GM18526 (cell line): ENCODE data around the gene TCIRG1.

ENCODE experiments used
- POLR2A ChIP-seq: IDR thresholded peaks from 3 replicates; pipeline ENCODE4 v1.6.1; 2011; ENCODE audit not compliant: insufficient read length; ENCODE audit errors: extremely low read depth

The TCIRG1 gene

GRCh38 chr11:68038718-68039525 is at the start of gene TCIRG1:
Gene TCIRG1 (plus strand): TSS chr11:68039025. CDS start chr11:68041272, 2,247 bp downstream.
- peak; percentile 91 for TF ChIP-seq POLR2A

GRCh38 chr11:67996051-67996450 is 42.8 kb upstream of the TCIRG1 start:
- no peak for TF ChIP-seq POLR2A

- TF ChIP-seq POLR2A, result peak; percentile 8
Observed at GRCh38 chr11:67996622-67997474, 42.0 kb upstream of the TCIRG1 start.

- TF ChIP-seq POLR2A, result no peak
Observed at GRCh38 chr11:67997475-67997921, 41.3 kb upstream of the TCIRG1 start.

GRCh38 chr11:67998150-67999045 is 40.4 kb upstream of the TCIRG1 start:
- TF ChIP-seq POLR2A, result no peak

GRCh38 chr11:67999201-67999629 is 39.6 kb upstream of the TCIRG1 start:
- TF ChIP-seq POLR2A, result peak; percentile 23

GRCh38 chr11:67999704-68000103 is 39.1 kb upstream of the TCIRG1 start:
- no peak for TF ChIP-seq POLR2A

- peak; percentile 47 for TF ChIP-seq POLR2A
Observed at GRCh38 chr11:68002575-68002937, 36.3 kb upstream of the TCIRG1 start.

GRCh38 chr11:68002938-68003845 is 35.6 kb upstream of the TCIRG1 start:
- TF ChIP-seq POLR2A, result no peak

GRCh38 chr11:68003846-68004550 is 34.8 kb upstream of the TCIRG1 start, which contains the start of gene UNC93B1:
Gene UNC93B1 (minus strand): TSS chr11:68004097. CDS start chr11:68004043, 54 bp downstream.
- peak; percentile 82 for TF ChIP-seq POLR2A

- TF ChIP-seq POLR2A, result no peak
Observed at GRCh38 chr11:68004551-68005335, 34.1 kb upstream of the TCIRG1 start.

GRCh38 chr11:68006606-68007166 is 32.1 kb upstream of the TCIRG1 start:
- no peak for TF ChIP-seq POLR2A
